CD4-positive, alpha-beta T cell (primary cell): ENCODE results near the gene DENND2C. TPM values are rescaled to one million over a fixed set of nuclear protein-coding genes. Genes with fewer than 3 reads are reported as not detected.

Experiments used
- ATAC-seq: fragments of 200-7000 bp; cut with Tn5 transposase; one replicate; pipeline ENCODE4 v1.10.0; 2022; ENCODE audit warnings: mild to moderate bottlenecking; ENCODE audit not compliant: poor library complexity
- CTCF ChIA-PET: fragments of 350-600 bp; sonication (Branson Sonifier 250); formaldehyde crosslinking; loops from one replicate; lab custom pipeline; 2021; ENCODE audit warnings: antibody characterized with exemption, inconsistent platforms; lab: Charles Lee
- POLR2A ChIA-PET: fragments of 350-600 bp; sonication (Branson Sonifier 250); formaldehyde crosslinking; loops from one replicate; lab custom pipeline; 2021; ENCODE audit warnings: antibody characterized with exemption, inconsistent platforms; lab: Charles Lee
- DNase-seq, 14 experiments: peaks; one replicate each; pipeline ENCODE4 v3.0.0-alpha.2; 2013 to 2020; ENCODE audit warnings: mixed read lengths in 2 of 14
- H3K27ac ChIP-seq, 2 donors: one replicate each; pipeline versions ENCODE4 v1.5.1 to v1.7.0; 2013; ENCODE audit warnings: low read length in 2 of 2, low read depth in 1 of 2, mild to moderate bottlenecking in 1 of 2
- H3K27me3 ChIP-seq, 2 experiments: 1 replicate in 1 of 2; 2 replicates in 1 of 2; pipeline versions ENCODE4 v1.6.1 to v1.7.0; 2013; ENCODE audit warnings: low read length in 2 of 2, control low read depth in 1 of 2, mild to moderate bottlenecking in 1 of 2, moderate library complexity in 1 of 2; ENCODE audit not compliant: insufficient read depth in 2 of 2, control insufficient read depth in 1 of 2
- H3K36me3 ChIP-seq: one replicate; pipeline ENCODE4 v1.6.1; 2013; ENCODE audit warnings: low read length, control low read depth; ENCODE audit not compliant: insufficient read depth
- H3K4me1 ChIP-seq: one replicate; pipeline ENCODE4 v1.6.1; 2013; ENCODE audit warnings: low read length, control low read depth; ENCODE audit not compliant: insufficient read depth
- H3K4me3 ChIP-seq: one replicate; pipeline ENCODE4 v1.5.1; 2013; ENCODE audit warnings: mild to moderate bottlenecking, low read length, moderate library complexity
- H3K9me3 ChIP-seq, 2 experiments: 1 replicate in 1 of 2; 2 replicates in 1 of 2; pipeline versions ENCODE4 v1.6.1 to v1.7.0; 2013; ENCODE audit warnings: low read length in 2 of 2, mild to moderate bottlenecking in 2 of 2, control low read depth in 1 of 2, moderate library complexity in 1 of 2; ENCODE audit not compliant: control insufficient read depth in 1 of 2, insufficient read depth in 1 of 2
- H3K27ac Mint-ChIP-seq: one replicate; pipeline ENCODE4 v1.8.0; 2020; ENCODE audit warnings: mixed read lengths
- H3K27me3 Mint-ChIP-seq: one replicate; pipeline ENCODE4 v1.8.0; 2021; ENCODE audit warnings: mixed read lengths
- H3K36me3 Mint-ChIP-seq: one replicate; pipeline ENCODE4 v1.8.0; 2021; ENCODE audit warnings: low read depth, mixed read lengths
- H3K4me1 Mint-ChIP-seq: one replicate; pipeline ENCODE4 v1.8.0; 2021; ENCODE audit warnings: low read depth, mixed read lengths
- H3K4me3 Mint-ChIP-seq: one replicate; pipeline ENCODE4 v1.8.0; 2020; ENCODE audit warnings: mild to moderate bottlenecking, mixed read lengths
- H3K9me3 Mint-ChIP-seq: one replicate; pipeline ENCODE4 v1.8.0; 2020; ENCODE audit warnings: mixed read lengths
- CTCF ChIP-seq: fragments of 200-600 bp; IDR thresholded peaks from one replicate; pipeline ENCODE4 v1.8.0; 2022; ENCODE audit warnings: antibody characterized with exemption, mild to moderate bottlenecking
- intact Hi-C, 2 experiments: fragments of 100-400 bp; cut with DNase I in 1 of 2; cut with micrococcal nuclease in 1 of 2; formaldehyde crosslinking; loops; one replicate each; pipeline versions ENCODE4 v1.15.1 to v1.9.0; 2023 to 2025; cut with DNase I, micrococcal nuclease
- total RNA-seq, 174 experiments: library from RNA in 2 of 174; stranded (reverse) in 2 of 174; gene quantifications; one replicate each; pipeline ENCODE4 v1.2.3 and lab custom pipeline; 2021 to 2026

The DENND2C gene
- total RNA-seq, 2 experiments from 2014 or later = 1.6 to 2.0 TPM

DNA sequence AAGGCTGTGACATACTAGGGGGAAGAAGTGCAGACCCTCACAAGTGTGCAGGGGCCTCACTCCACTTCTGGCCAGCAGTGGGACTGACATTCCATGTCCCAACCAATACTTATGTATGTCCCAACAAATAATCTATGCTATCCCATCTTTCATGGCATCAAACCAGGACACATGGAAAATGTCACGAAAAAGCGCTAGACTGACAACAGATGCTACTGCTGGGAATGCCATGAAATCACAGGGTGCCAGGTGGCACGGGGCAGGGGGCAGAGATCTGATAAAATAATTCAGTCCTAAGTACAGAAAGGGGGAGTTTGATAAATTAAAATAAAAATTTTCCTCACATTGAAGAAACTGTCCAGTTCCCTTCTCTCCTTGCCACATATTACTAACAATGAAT, 60.8 kb downstream of the DENND2C start:
- ChIA-PET CTCF (no interaction called here), POLR2A (no interaction called here)
- Histone ChIP-seq H3K27me3 (peaks cover 0 to 1% of the 10 kb centered on the region in 2 experiments), H3K36me3 (no peaks in the 10 kb centered on the region), H3K9me3 (no peaks in the 10 kb centered on the region), H3K27ac (no peak overlapping the region), H3K4me1 (no peaks in the 10 kb centered on the region), H3K4me3 (no peak overlapping the region)
- Mint-ChIP-seq H3K9me3 (no peaks in the 10 kb centered on the region), H3K36me3 (no peaks in the 10 kb centered on the region), H3K4me3 (no peak overlapping the region), H3K27me3 (peaks cover 15% of the 10 kb centered on the region), H3K27ac (no peak overlapping the region), H3K4me1 (no peaks in the 10 kb centered on the region)
- ATAC-seq = no peak
- no peak for TF ChIP-seq CTCF
- intact Hi-C loops = no loop called here
- no peak for DNase-seq

DNA sequence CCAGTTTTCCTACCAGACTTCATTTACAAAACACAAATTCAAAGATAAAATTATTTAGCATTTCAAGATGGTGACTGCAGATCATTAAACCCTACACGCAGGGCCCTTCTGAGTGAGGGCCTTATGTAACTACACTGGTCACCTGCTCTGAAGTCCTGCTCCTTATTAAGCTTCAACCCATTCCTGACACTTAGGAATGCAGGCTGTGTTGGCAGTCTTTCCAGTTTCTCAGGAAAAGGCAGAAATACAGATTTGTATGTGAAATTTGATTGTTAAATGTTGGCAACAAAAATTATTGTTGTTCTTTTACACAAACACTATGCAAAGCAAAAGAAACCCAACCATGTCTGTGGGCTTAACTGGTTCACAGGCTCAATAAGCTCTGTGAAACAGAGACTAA, 62.6 kb downstream of the DENND2C start:
- H3K36me3 Mint-ChIP-seq = no peaks in the 10 kb centered on the region
- H3K9me3 Mint-ChIP-seq = no peaks in the 10 kb centered on the region
- DNase-seq (no peak), ATAC-seq (no peak)
- H3K4me1 ChIP-seq = no peaks in the 10 kb centered on the region
- H3K9me3 ChIP-seq = no peaks in the 10 kb centered on the region
- intact Hi-C loops = no loop called here
- ChIA-PET POLR2A (no interaction called here), CTCF (no interaction called here)
- no peaks in the 10 kb centered on the region for H3K4me1 Mint-ChIP-seq
- no peaks in the 10 kb centered on the region for H3K36me3 ChIP-seq
- H3K4me3 ChIP-seq = no peak overlapping the region
- no peak overlapping the region for H3K27ac ChIP-seq
- no peak overlapping the region for H3K27ac Mint-ChIP-seq
- TF ChIP-seq CTCF = no peak
- no peaks in the 10 kb centered on the region for H3K27me3 ChIP-seq
- H3K27me3 Mint-ChIP-seq = peaks cover 15% of the 10 kb centered on the region
- H3K4me3 Mint-ChIP-seq = no peak overlapping the region

GRCh38 chr1:114597949-114598348, 71.9 kb downstream of the DENND2C start:
- Mint-ChIP-seq H3K4me1 (no peaks in the 10 kb centered on the region), H3K27me3 (peaks cover 27% of the 10 kb centered on the region), H3K4me3 (no peak overlapping the region), H3K9me3 (peaks cover 2% of the 10 kb centered on the region), H3K27ac (no peak overlapping the region), H3K36me3 (peaks cover 4% of the 10 kb centered on the region)
- Histone ChIP-seq H3K4me1 (no peaks in the 10 kb centered on the region), H3K27me3 (peaks cover 0 to 2% of the 10 kb centered on the region in 2 experiments), H3K4me3 (no peak overlapping the region), H3K9me3 (no peaks in the 10 kb centered on the region), H3K27ac (no peak overlapping the region), H3K36me3 (no peaks in the 10 kb centered on the region)
- TF ChIP-seq CTCF = no peak
- ATAC-seq (no peak), DNase-seq (no peak)
- ChIA-PET POLR2A (no interaction called here), CTCF (interaction anchor here (1.0 kb wide), 1 partner anchor 44 kb away, joined by 3 read pairs; no protein-coding TSS in a partner anchor)
- intact Hi-C loops = no loop called here
